ENCODE measurements around the gene LOXL1.

DNA sequence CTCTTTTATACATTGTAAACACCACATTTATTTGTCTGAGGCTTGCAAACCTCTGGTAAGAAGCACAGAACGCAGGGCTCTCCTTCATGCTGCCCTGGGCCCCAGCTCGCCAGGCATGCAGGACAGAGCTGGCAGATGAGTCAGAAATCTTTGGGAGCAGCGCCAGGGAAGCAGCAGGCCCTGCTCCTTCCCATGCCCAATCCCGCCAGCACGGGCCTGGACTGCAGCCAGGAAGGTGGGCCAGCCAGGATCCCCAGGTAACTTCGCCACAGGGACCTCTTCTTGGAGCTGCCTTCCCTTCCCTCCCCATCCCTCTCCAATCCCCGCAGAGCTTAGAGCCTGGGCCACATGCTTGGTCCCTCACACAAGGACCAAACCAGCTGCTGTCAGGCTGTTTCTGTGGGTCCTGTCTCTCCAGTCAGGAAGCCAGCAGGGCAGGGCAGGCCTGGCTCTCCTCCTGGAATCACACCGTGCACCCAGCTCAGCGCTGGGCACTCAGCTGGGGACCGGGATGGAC is 57.0 kb downstream of the LOXL1 start:
- TF ChIP-seq POLR2A (IDR thresholded peaks at IDR 0.05): no peak
- TF ChIP-seq, protein P1, sequence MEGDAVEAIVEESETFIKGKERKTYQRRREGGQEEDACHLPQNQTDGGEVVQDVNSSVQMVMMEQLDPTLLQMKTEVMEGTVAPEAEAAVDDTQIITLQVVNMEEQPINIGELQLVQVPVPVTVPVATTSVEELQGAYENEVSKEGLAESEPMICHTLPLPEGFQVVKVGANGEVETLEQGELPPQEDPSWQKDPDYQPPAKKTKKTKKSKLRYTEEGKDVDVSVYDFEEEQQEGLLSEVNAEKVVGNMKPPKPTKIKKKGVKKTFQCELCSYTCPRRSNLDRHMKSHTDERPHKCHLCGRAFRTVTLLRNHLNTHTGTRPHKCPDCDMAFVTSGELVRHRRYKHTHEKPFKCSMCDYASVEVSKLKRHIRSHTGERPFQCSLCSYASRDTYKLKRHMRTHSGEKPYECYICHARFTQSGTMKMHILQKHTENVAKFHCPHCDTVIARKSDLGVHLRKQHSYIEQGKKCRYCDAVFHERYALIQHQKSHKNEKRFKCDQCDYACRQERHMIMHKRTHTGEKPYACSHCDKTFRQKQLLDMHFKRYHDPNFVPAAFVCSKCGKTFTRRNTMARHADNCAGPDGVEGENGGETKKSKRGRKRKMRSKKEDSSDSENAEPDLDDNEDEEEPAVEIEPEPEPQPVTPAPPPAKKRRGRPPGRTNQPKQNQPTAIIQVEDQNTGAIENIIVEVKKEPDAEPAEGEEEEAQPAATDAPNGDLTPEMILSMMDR (IDR thresholded peaks at IDR 0.05): no peak

All from vagina (tissue), 2 donors.